Measurements from ENCODE around the gene ITPR3.

The ITPR3 gene

DNA sequence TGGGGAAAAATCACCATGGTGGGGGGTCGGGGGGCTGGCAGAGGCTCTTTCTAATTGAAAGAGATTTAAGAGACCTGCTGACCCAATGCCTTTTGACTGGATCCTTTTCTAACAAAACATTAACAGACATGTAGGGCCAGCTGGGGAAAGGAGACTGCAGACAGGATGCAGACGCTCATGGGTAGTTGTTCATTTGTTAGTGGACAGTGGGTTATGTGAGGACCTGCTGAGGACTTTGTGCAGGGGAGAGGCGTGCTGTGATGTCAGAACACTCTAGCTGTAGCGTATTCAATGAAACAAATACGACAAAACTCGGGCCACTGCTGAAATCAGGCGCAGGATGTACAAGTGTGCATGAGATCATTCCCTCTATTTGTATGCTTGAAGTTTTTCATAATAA lies 124.4 kb downstream of the ITPR3 start:
- no peak for DNase-seq (ENCODE audit: extremely low spot score)
- ChIA-PET CTCF (interaction anchor here (0.6 to 1.9 kb wide), 6 partner anchors 9 to 405 kb away, joined by 3 to 11 read pairs (median 5); no protein-coding TSS in a partner anchor), POLR2A (interaction anchor here (2.6 kb wide), 1 partner anchor 34 kb away, joined by 10 read pairs; the partner anchor contains the start of gene UQCC2)
- TF ChIP-seq ARNT (IDR thresholded peaks at IDR 0.05) (no peak), ZNF384 (IDR thresholded peaks at IDR 0.05) (no peak), LEF1 (IDR thresholded peaks at IDR 0.05; ENCODE audit: borderline replicate concordance) (no peak), NFRKB (IDR thresholded peaks at IDR 0.05) (no peak), CTBP1 (IDR thresholded peaks at IDR 0.05; ENCODE audit: borderline replicate concordance) (no peak), FOXM1 (IDR thresholded peaks at IDR 0.05; ENCODE audit: borderline replicate concordance) (no peak), FOXK2 (IDR thresholded peaks at IDR 0.05) (no peak)

Data from HEK293T (cell line).